Progenitor cell of endocrine pancreas (in vitro differentiated cells): Measurements from ENCODE around the gene IL16. TPM values are rescaled to one million over a fixed set of nuclear protein-coding genes. Genes with fewer than 3 reads are reported as not detected.

Experiments used
- DNase-seq: peaks from one replicate; pipeline ENCODE4 v3.0.0; 2021; ENCODE audit warnings: low spot score; ENCODE audit not compliant: unreplicated experiment
- H3K27ac Mint-ChIP-seq: 2 replicates; pipeline ENCODE4 v1.8.0; 2021; ENCODE audit warnings: mild to moderate bottlenecking, moderate library complexity, mixed read lengths
- H3K27me3 Mint-ChIP-seq: 2 replicates; pipeline ENCODE4 v1.8.0; 2021; ENCODE audit warnings: mixed read lengths
- H3K36me3 Mint-ChIP-seq: 2 replicates; pipeline ENCODE4 v1.8.0; 2022; ENCODE audit warnings: mixed read lengths; ENCODE audit not compliant: insufficient read depth
- H3K4me1 Mint-ChIP-seq: 2 replicates; pipeline ENCODE4 v1.8.0; 2021; ENCODE audit warnings: low read depth, mixed read lengths
- H3K4me3 Mint-ChIP-seq: 2 replicates; pipeline ENCODE4 v1.8.0; 2021; ENCODE audit warnings: low read depth, mild to moderate bottlenecking, moderate library complexity, mixed read lengths
- H3K9me3 Mint-ChIP-seq: 2 replicates; pipeline ENCODE4 v1.8.0; 2021; ENCODE audit warnings: low read depth, mixed read lengths
- CTCF ChIP-seq: fragments of 200-600 bp; sonication (generic); IDR thresholded peaks from one replicate; pipeline ENCODE4 v1.5.0; 2021; ENCODE audit warnings: antibody characterized with exemption, mild to moderate bottlenecking; ENCODE audit not compliant: unreplicated experiment
- total RNA-seq: library from RNA; stranded (reverse); gene quantifications from 2 replicates; pipeline ENCODE4 v1.2.1, GENCODE V29; 2021

Gene IL16
- total RNA-seq, 1 donor from 2014 or later, result 0.38 TPM

- no peaks in the 10 kb centered on the region for H3K4me1 Mint-ChIP-seq
- DNase-seq, result no peak
- no peak overlapping the region for H3K4me3 Mint-ChIP-seq
- H3K27me3 Mint-ChIP-seq, result peaks cover 15% of the 10 kb centered on the region
- no peaks in the 10 kb centered on the region for H3K9me3 Mint-ChIP-seq
- no peaks in the 10 kb centered on the region for H3K36me3 Mint-ChIP-seq
- H3K27ac Mint-ChIP-seq, result no peak overlapping the region
- TF ChIP-seq CTCF, result no peak
These were observed 61.8 kb downstream of the IL16 start for GRCh38 chr15:81258455-81258854.

GRCh38 chr15:81259760-81260298 lies 63.1 kb downstream of the IL16 start:
- Mint-ChIP-seq H3K4me1 (no peaks in the 10 kb centered on the region), H3K27me3 (peaks cover 26% of the 10 kb centered on the region), H3K9me3 (no peaks in the 10 kb centered on the region), H3K27ac (no peak overlapping the region), H3K36me3 (no peaks in the 10 kb centered on the region), H3K4me3 (no peak overlapping the region)
- TF ChIP-seq CTCF, result no peak
- no peak for DNase-seq

- no peak for DNase-seq
- H3K36me3 Mint-ChIP-seq, result no peaks in the 10 kb centered on the region
- H3K27me3 Mint-ChIP-seq, result peaks cover 34% of the 10 kb centered on the region
- no peak for TF ChIP-seq CTCF
- peaks cover 2% of the 10 kb centered on the region for H3K4me1 Mint-ChIP-seq
- H3K9me3 Mint-ChIP-seq, result no peaks in the 10 kb centered on the region
- H3K27ac Mint-ChIP-seq, result no peak overlapping the region
- H3K4me3 Mint-ChIP-seq, result no peak overlapping the region
These were observed 64.6 kb downstream of the IL16 start for GRCh38 chr15:81261172-81261811.

GRCh38 chr15:81263477-81263876 lies 66.8 kb downstream of the IL16 start:
- TF ChIP-seq CTCF, result no peak
- peaks cover 3% of the 10 kb centered on the region for H3K4me1 Mint-ChIP-seq
- no peak overlapping the region for H3K27ac Mint-ChIP-seq
- DNase-seq, result no peak
- H3K4me3 Mint-ChIP-seq, result no peak overlapping the region
- H3K27me3 Mint-ChIP-seq, result peaks cover 38% of the 10 kb centered on the region
- no peaks in the 10 kb centered on the region for H3K36me3 Mint-ChIP-seq
- no peaks in the 10 kb centered on the region for H3K9me3 Mint-ChIP-seq

- Mint-ChIP-seq H3K4me1 (peaks cover 3% of the 10 kb centered on the region), H3K27me3 (peaks cover 37% of the 10 kb centered on the region), H3K4me3 (no peak overlapping the region), H3K27ac (no peak overlapping the region), H3K9me3 (no peaks in the 10 kb centered on the region), H3K36me3 (no peaks in the 10 kb centered on the region)
- no peak for TF ChIP-seq CTCF
- no peak for DNase-seq
These were observed 67.6 kb downstream of the IL16 start for GRCh38 chr15:81264072-81264857.
